Astrocyte of the cerebellum (primary cell): ENCODE results near the gene GSDME.

Experiments used
- DNase-seq: peaks from one replicate; pipeline ENCODE4 v3.0.0-alpha.2; 2011; ENCODE audit warnings: low read depth
- H3K4me3 ChIP-seq: 2 replicates; pipeline ENCODE4 v1.5.1; 2011; ENCODE audit warnings: mild to moderate bottlenecking, low read depth, low read length, moderate library complexity
- CTCF ChIP-seq: IDR thresholded peaks from 2 replicates; pipeline ENCODE4 v1.5.1; 2012; ENCODE audit warnings: low read length, low read depth, moderate library complexity, mild to moderate bottlenecking; ENCODE audit errors: missing control alignments
- in situ Hi-C: cut with HindIII; loops from 2 replicates; pipeline ENCODE4 v1.10.0; 2017; ENCODE audit warnings: low sequenced_read_pairs

Gene GSDME

GRCh38 chr7:24659505-24659904 lies 97.8 kb downstream of the GSDME start:
- no peak for TF ChIP-seq CTCF
- no peak overlapping the region for H3K4me3 ChIP-seq
- DNase-seq, result no peak
- in situ Hi-C loops, result no loop called here

GRCh38 chr7:24657980-24658379 lies 99.3 kb downstream of the GSDME start:
- H3K4me3 ChIP-seq, result no peak overlapping the region
- DNase-seq, result no peak
- in situ Hi-C loops, result no loop called here
- TF ChIP-seq CTCF, result no peak

GRCh38 chr7:24656608-24657007 lies 100.7 kb downstream of the GSDME start:
- in situ Hi-C loops, result no loop called here
- no peak for DNase-seq
- TF ChIP-seq CTCF, result no peak
- no peak overlapping the region for H3K4me3 ChIP-seq

- TF ChIP-seq CTCF, result no peak
- no peak for DNase-seq
- no peak overlapping the region for H3K4me3 ChIP-seq
- in situ Hi-C loops, result no loop called here
These were observed 103.0 kb downstream of the GSDME start for GRCh38 chr7:24654305-24654704.

GRCh38 chr7:24653316-24654085 lies 103.8 kb downstream of the GSDME start:
- H3K4me3 ChIP-seq, result no peak overlapping the region
- TF ChIP-seq CTCF, result no peak
- no peak for DNase-seq
- in situ Hi-C loops, result no loop called here

- no peak for TF ChIP-seq CTCF
- H3K4me3 ChIP-seq, result no peak overlapping the region
- DNase-seq, result no peak
- in situ Hi-C loops, result no loop called here
These were observed 104.9 kb downstream of the GSDME start for GRCh38 chr7:24652251-24652939.
